ENCODE measurements around the gene THRSP.

DNA sequence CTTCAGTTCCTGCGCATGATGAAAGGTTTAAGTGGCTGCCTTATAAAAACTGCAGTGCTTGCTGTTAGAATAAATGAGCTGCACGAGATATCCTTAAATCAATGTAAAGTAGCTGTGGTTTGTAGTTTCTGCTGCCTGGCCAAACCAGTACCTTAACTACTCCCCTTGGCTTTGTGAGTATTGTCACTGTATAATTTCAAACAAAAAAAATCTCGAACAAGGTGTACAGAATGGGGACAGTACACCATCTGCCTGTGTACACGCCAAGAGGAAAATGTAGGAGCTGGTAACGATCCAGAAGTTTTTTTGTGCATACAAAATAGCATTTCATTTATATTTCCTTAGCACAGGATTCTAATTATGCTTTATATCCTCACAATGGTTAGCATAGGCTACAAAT is 36.6 kb downstream of the THRSP start:
- no peak for TF ChIP-seq EZH2 (IDR thresholded peaks at IDR 0.05; ENCODE audit: low read length, missing control alignments)
- TF ChIP-seq, protein P1, sequence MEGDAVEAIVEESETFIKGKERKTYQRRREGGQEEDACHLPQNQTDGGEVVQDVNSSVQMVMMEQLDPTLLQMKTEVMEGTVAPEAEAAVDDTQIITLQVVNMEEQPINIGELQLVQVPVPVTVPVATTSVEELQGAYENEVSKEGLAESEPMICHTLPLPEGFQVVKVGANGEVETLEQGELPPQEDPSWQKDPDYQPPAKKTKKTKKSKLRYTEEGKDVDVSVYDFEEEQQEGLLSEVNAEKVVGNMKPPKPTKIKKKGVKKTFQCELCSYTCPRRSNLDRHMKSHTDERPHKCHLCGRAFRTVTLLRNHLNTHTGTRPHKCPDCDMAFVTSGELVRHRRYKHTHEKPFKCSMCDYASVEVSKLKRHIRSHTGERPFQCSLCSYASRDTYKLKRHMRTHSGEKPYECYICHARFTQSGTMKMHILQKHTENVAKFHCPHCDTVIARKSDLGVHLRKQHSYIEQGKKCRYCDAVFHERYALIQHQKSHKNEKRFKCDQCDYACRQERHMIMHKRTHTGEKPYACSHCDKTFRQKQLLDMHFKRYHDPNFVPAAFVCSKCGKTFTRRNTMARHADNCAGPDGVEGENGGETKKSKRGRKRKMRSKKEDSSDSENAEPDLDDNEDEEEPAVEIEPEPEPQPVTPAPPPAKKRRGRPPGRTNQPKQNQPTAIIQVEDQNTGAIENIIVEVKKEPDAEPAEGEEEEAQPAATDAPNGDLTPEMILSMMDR (conservative IDR thresholded peaks at IDR 0.05 in 1 of 2, IDR thresholded peaks at IDR 0.05 in 1 of 2; ENCODE audit: low read depth in 1 of 2, low read length in 2 of 2) = no peak

All from fibroblast of lung (primary cell).